GM12878 (cell line): Measurements from ENCODE around the gene CAMK2A.

Source experiments
- RFX5 ChIP-seq: IDR thresholded peaks from 2 replicates; pipeline ENCODE4 v1.6.1; 2011; ENCODE audit warnings: low read depth, low read length, improper control_type of control experiment
- TF ChIP-seq, protein P1 (sequence below), 3 experiments: IDR thresholded peaks in 2 of 3; conservative IDR thresholded peaks in 1 of 3; 2 replicates each; pipeline ENCODE4 v1.5.1; 2011; ENCODE audit warnings: low read depth in 3 of 3, low read length in 3 of 3, mild to moderate bottlenecking in 3 of 3, control low read depth in 2 of 3, moderate library complexity in 2 of 3, inconsistent platforms in 1 of 3, mixed read lengths in 1 of 3; ENCODE audit not compliant: control insufficient read depth in 2 of 3, insufficient read depth in 1 of 3; ENCODE audit errors: extremely low read depth in 1 of 3

DNA sequence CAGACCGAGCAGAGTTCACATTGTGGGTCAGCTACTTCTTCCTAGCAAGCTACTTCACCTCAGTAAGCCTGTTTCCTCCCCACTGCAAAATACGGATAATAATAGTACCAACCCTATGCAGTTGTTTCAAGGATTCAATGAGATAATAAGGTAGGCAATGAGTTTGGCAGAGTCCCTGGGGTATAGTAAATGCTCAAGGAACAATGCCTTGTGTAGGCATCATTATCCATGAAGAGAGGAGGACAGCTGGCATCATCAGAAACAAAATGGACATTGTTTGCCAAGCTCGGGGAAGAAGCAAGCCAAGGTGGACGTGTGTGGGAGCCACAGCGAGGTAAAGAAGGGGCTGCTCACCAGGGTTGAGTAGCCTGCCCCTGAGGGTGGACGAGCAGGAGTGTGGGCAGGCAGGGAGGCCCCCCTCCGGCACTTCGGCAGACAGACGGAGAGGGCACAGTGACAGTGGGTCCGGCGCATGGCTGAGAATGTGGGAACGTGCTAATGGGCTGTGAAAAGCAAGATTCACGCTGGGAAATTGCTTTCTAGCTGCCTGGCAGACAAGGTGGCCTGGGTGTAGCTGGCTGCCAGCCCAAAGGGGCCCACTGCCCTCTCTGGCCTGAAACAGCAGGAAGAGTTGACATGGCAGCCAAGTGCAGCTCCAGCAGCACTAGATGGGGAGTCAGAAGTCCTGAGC, 10.1 kb downstream of the CAMK2A start:
- TF ChIP-seq, protein P1, sequence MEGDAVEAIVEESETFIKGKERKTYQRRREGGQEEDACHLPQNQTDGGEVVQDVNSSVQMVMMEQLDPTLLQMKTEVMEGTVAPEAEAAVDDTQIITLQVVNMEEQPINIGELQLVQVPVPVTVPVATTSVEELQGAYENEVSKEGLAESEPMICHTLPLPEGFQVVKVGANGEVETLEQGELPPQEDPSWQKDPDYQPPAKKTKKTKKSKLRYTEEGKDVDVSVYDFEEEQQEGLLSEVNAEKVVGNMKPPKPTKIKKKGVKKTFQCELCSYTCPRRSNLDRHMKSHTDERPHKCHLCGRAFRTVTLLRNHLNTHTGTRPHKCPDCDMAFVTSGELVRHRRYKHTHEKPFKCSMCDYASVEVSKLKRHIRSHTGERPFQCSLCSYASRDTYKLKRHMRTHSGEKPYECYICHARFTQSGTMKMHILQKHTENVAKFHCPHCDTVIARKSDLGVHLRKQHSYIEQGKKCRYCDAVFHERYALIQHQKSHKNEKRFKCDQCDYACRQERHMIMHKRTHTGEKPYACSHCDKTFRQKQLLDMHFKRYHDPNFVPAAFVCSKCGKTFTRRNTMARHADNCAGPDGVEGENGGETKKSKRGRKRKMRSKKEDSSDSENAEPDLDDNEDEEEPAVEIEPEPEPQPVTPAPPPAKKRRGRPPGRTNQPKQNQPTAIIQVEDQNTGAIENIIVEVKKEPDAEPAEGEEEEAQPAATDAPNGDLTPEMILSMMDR (IDR thresholded peaks at IDR 0.05 in 2 of 3, conservative IDR thresholded peaks at IDR 0.05 in 1 of 3; ENCODE audit: control insufficient read depth in 2 of 3, extremely low read depth in 1 of 3, insufficient read depth in 1 of 3, low read depth in 3 of 3, low read length in 3 of 3) = no peak
- no peak for TF ChIP-seq RFX5
